Endothelial cell of umbilical vein (primary cell): Measurements from ENCODE around the gene AMZ2. TPM values are rescaled to one million over a fixed set of nuclear protein-coding genes. Genes with fewer than 3 reads are reported as not detected.

Source experiments
- BruUV-seq: library from RNA; stranded (reverse); fragments of 400-500 nt; replicated peaks from 2 replicates; lab custom pipeline; 2021; lab: Mats Ljungman, UMichigan
- CTCF ChIA-PET: fragments of 300-600, 350-600 bp; sonication (Branson Sonifier 250); formaldehyde crosslinking; loops from one replicate; lab custom pipeline; 2021; ENCODE audit warnings: antibody characterized with exemption, inconsistent platforms; lab: Charles Lee
- POLR2A ChIA-PET: fragments of 300-600, 350-600 bp; sonication (Branson Sonifier 250); formaldehyde crosslinking; loops from one replicate; lab custom pipeline; 2021; ENCODE audit warnings: antibody characterized with exemption, inconsistent platforms; lab: Charles Lee
- DNase-seq: peaks from one replicate; pipeline ENCODE4 v3.0.0-alpha.2; 2011; ENCODE audit warnings: low read depth, low spot score
- FAIRE-seq: peaks from 2 replicates; lab custom pipeline; 2011; peaks lifted over from hg19 to GRCh38; lab: Jason Lieb, UNC
- H2AFZ ChIP-seq: 2 replicates; pipeline ENCODE4 v1.6.0; 2012; ENCODE audit warnings: low read depth, low read length, control low read depth, inconsistent platforms
- H3K27ac ChIP-seq: 2 replicates; pipeline ENCODE4 v1.5.1; 2011; ENCODE audit warnings: low read depth, mild to moderate bottlenecking, control low read depth, low read length, moderate library complexity; ENCODE audit not compliant: insufficient read depth
- H3K27me3 ChIP-seq, 2 experiments: 2 replicates each; pipeline versions ENCODE4 v1.6.0 to v1.6.1; 2011; ENCODE audit warnings: low read length in 2 of 2, mixed read lengths in 1 of 2; ENCODE audit not compliant: control insufficient read depth in 2 of 2, insufficient read depth in 2 of 2
- H3K36me3 ChIP-seq, 2 experiments: 2 replicates in 1 of 2; 3 replicates in 1 of 2; pipeline ENCODE4 v1.5.1; 2011; ENCODE audit warnings: low read length in 2 of 2, mild to moderate bottlenecking in 1 of 2, moderate library complexity in 1 of 2; ENCODE audit not compliant: control insufficient read depth in 2 of 2, insufficient read depth in 2 of 2; ENCODE audit errors: extremely low read depth in 1 of 2
- H3K4me1 ChIP-seq: 3 replicates; pipeline ENCODE4 v1.5.1; 2011; ENCODE audit warnings: mild to moderate bottlenecking, low read length; ENCODE audit not compliant: control insufficient read depth, insufficient read depth; ENCODE audit errors: extremely low read depth
- H3K4me2 ChIP-seq: 2 replicates; pipeline ENCODE4 v1.6.1; 2011; ENCODE audit warnings: low read length, control low read depth, mixed read lengths; ENCODE audit not compliant: insufficient read depth
- H3K4me3 ChIP-seq, 3 experiments: fragments of 200-600 bp in 1 of 3; sonication (generic), shearing (Covaris generic) in 1 of 3; replicated peaks in 1 of 3; 2 replicates each; pipeline ENCODE4 v1.5.1; 2011 to 2016; ENCODE audit warnings: control low read depth in 3 of 3, low read length in 3 of 3, mild to moderate bottlenecking in 2 of 3, inconsistent platforms in 1 of 3, low read depth in 1 of 3, moderate library complexity in 1 of 3; ENCODE audit not compliant: insufficient read depth in 1 of 3
- H3K79me2 ChIP-seq: 2 replicates; pipeline ENCODE4 v1.6.0; 2012; ENCODE audit warnings: low read length, inconsistent platforms; ENCODE audit not compliant: control insufficient read depth, insufficient read depth
- H3K9ac ChIP-seq: replicated peaks from 2 replicates; pipeline ENCODE3; 2011; ENCODE audit warnings: low read length, control low read depth; ENCODE audit not compliant: insufficient read depth; ENCODE audit errors: extremely low read depth
- H3K9me1 ChIP-seq: replicated peaks from 3 replicates; pipeline ENCODE4 v1.6.0; 2011; ENCODE audit warnings: mild to moderate bottlenecking, low read length; ENCODE audit not compliant: control insufficient read depth, insufficient read depth; ENCODE audit errors: extremely low read depth
- H3K9me3 ChIP-seq: replicated peaks from 2 replicates; pipeline ENCODE4 v1.5.1; 2012; ENCODE audit warnings: low read length, inconsistent platforms; ENCODE audit not compliant: control insufficient read depth, insufficient read depth
- H4K20me1 ChIP-seq: replicated peaks from 2 replicates; pipeline ENCODE3; 2011; ENCODE audit warnings: mild to moderate bottlenecking, low read length; ENCODE audit not compliant: control insufficient read depth, insufficient read depth; ENCODE audit errors: extremely low read depth
- EZH2 ChIP-seq: IDR thresholded peaks from 2 replicates; pipeline ENCODE4 v1.6.1; 2012; ENCODE audit warnings: borderline replicate concordance, low read depth, mild to moderate bottlenecking, moderate library complexity, low read length, inconsistent platforms; ENCODE audit not compliant: severe bottlenecking
- FOS ChIP-seq: IDR thresholded peaks from 2 replicates; pipeline ENCODE4 v1.6.1; 2011; ENCODE audit warnings: mild to moderate bottlenecking, low read length, moderate library complexity, borderline replicate concordance; ENCODE audit not compliant: insufficient read depth
- GATA2 ChIP-seq: IDR thresholded peaks from 2 replicates; pipeline ENCODE4 v1.7.0; 2011; ENCODE audit warnings: low read depth, mild to moderate bottlenecking, moderate library complexity, mixed read lengths, low read length; ENCODE audit not compliant: insufficient read length, insufficient read depth
- JUN ChIP-seq: IDR thresholded peaks from 2 replicates; pipeline ENCODE4 v1.6.1; 2011; ENCODE audit warnings: borderline replicate concordance, low read depth; ENCODE audit not compliant: insufficient read length, insufficient read depth
- MYC ChIP-seq: IDR thresholded peaks from one replicate; pipeline ENCODE4 v1.6.1; 2011; ENCODE audit warnings: mild to moderate bottlenecking, low read depth, low read length
- POLR2A ChIP-seq: IDR thresholded peaks from 2 replicates; pipeline ENCODE4 v1.6.1; 2012; ENCODE audit warnings: low read depth, mild to moderate bottlenecking, control low read depth, low read length
- POLR2AphosphoS5 ChIP-seq: IDR thresholded peaks from 2 replicates; pipeline ENCODE4 v1.6.1; 2012; ENCODE audit warnings: low read depth, mild to moderate bottlenecking, control low read depth, low read length, moderate library complexity; ENCODE audit not compliant: insufficient read depth
- dilution Hi-C: fragments of 300-500 bp; cut with MboI; formaldehyde crosslinking; loops from one replicate; pipeline ENCODE4 v1.15.0; 2019; ENCODE audit warnings: low sequenced_read_pairs; ENCODE audit not compliant: extremely low pct_ligation_motif_present
- intact Hi-C: fragments of 100-400 bp; cut with micrococcal nuclease; formaldehyde crosslinking; loops from one replicate; pipeline ENCODE4 v1.10.0; 2022
- polyA plus RNA-seq, 4 experiments: library from polyadenylated mRNA; depleted of rRNA in 3 of 4; stranded (reverse) in 3 of 4; unstranded in 1 of 4; fragments of >200 nt; gene quantifications; 2 replicates each; pipeline versions ENCODE4 v1.2.1 to v1.2.3, GENCODE V29; 2011 to 2012; ENCODE audit warnings: missing spikeins in 1 of 4
- total RNA-seq: library from RNA; stranded (reverse); gene quantifications from 2 replicates; pipeline ENCODE4 v1.2.3, GENCODE V29; 2021
- TF ChIP-seq, protein P1 (sequence below): IDR thresholded peaks from 2 replicates; pipeline ENCODE4 v1.6.1; 2011; ENCODE audit not compliant: insufficient read depth, insufficient read length
- TF ChIP-seq, protein P2 (sequence below), 2 donors: IDR thresholded peaks; 1 replicate in 1 of 2; 2 replicates in 1 of 2; pipeline ENCODE4 v1.5.1; 2011; ENCODE audit warnings: low read length in 2 of 2, mild to moderate bottlenecking in 2 of 2, moderate library complexity in 2 of 2, control low read depth in 1 of 2, inconsistent platforms in 1 of 2, low read depth in 1 of 2; ENCODE audit not compliant: insufficient read depth in 1 of 2; ENCODE audit errors: extremely low read depth in 1 of 2

The AMZ2 gene
- total and polyA plus RNA-seq, 2 donors (not counting 3 experiments of a cell fraction or from before 2014, with no cell fraction given) = 46.7 to 57.3 TPM

DNA sequence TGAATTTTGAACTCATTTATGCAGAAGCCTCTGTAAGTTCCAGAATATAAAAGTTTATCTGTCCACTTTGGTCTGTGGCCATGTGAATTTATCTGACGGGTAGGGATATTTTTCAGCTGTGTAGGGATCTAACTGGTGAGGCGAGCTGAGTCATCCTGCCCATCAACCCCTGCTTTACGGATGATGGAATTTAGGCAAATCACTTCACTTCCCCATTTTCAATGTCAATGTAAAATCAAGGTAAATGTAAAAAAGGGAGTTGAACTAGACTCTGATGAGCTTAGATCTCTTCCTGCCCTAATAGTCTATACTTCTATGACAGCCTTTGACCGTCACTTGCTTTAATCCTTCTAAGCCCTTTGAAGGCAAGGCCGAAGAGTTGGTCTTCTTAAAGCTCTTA, 40.5 kb downstream of the AMZ2 start:
- Histone ChIP-seq H3K27me3 (no peaks in the 10 kb centered on the region), H3K4me3 (no peak overlapping the region), H3K36me3 (no peaks in the 10 kb centered on the region), H4K20me1 (no peaks in the 10 kb centered on the region), H3K27ac (no peak overlapping the region), H3K4me2 (no peak overlapping the region), H3K4me1 (peaks cover 15% of the 10 kb centered on the region), H2AFZ (no peak overlapping the region), H3K9ac (no peak overlapping the region), H3K79me2 (no peaks in the 10 kb centered on the region), H3K9me1 (no peaks in the 10 kb centered on the region), H3K9me3 (no peaks in the 10 kb centered on the region)
- no TSS peak for BruUV-seq
- TF ChIP-seq POLR2A (no peak), GATA2 (no peak), MYC (no peak), FOS (no peak), JUN (no peak), POLR2AphosphoS5 (no peak), EZH2 (no peak)
- TF ChIP-seq, protein P1, sequence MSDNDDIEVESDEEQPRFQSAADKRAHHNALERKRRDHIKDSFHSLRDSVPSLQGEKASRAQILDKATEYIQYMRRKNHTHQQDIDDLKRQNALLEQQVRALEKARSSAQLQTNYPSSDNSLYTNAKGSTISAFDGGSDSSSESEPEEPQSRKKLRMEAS = no peak
- TF ChIP-seq, protein P2, sequence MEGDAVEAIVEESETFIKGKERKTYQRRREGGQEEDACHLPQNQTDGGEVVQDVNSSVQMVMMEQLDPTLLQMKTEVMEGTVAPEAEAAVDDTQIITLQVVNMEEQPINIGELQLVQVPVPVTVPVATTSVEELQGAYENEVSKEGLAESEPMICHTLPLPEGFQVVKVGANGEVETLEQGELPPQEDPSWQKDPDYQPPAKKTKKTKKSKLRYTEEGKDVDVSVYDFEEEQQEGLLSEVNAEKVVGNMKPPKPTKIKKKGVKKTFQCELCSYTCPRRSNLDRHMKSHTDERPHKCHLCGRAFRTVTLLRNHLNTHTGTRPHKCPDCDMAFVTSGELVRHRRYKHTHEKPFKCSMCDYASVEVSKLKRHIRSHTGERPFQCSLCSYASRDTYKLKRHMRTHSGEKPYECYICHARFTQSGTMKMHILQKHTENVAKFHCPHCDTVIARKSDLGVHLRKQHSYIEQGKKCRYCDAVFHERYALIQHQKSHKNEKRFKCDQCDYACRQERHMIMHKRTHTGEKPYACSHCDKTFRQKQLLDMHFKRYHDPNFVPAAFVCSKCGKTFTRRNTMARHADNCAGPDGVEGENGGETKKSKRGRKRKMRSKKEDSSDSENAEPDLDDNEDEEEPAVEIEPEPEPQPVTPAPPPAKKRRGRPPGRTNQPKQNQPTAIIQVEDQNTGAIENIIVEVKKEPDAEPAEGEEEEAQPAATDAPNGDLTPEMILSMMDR (IDR thresholded peaks at IDR 0.05; ENCODE audit: extremely low read depth in 1 of 2, insufficient read depth in 1 of 2, low read depth in 1 of 2, low read length in 2 of 2) = no peak
- DNase-seq = no peak
- dilution Hi-C loops (no loop called here), intact Hi-C loops (no loop called here)
- CTCF ChIA-PET = interaction anchor here (1.3 to 8.5 kb wide), 2 partner anchors 24 to 110 kb away, joined by 3 to 104 read pairs; no protein-coding TSS in a partner anchor
- FAIRE-seq = no peak
- POLR2A ChIA-PET = no interaction called here
